Liver (tissue), 3 donors: Measurements from ENCODE around the gene ZNF729.

Experiments used
- EGR1 ChIP-seq, 2 donors: IDR thresholded peaks; 2 replicates each; pipeline ENCODE4 v1.6.1; 2016 to 2018; ENCODE audit warnings: antibody characterized with exemption in 2 of 2, low read depth in 2 of 2
- MAX ChIP-seq: IDR thresholded peaks from 2 replicates; pipeline ENCODE4 v1.6.1; 2016; ENCODE audit warnings: antibody characterized with exemption
- RAD21 ChIP-seq, 2 donors: IDR thresholded peaks; 2 replicates each; pipeline ENCODE4 v1.6.1; 2016; ENCODE audit warnings: antibody characterized with exemption in 2 of 2, mild to moderate bottlenecking in 2 of 2
- RXRA ChIP-seq, 2 donors: IDR thresholded peaks; 2 replicates each; pipeline ENCODE4 v1.6.1; 2017 to 2018; ENCODE audit warnings: antibody characterized with exemption in 2 of 2, mild to moderate bottlenecking in 1 of 2
- SP1 ChIP-seq: IDR thresholded peaks from 2 replicates; pipeline ENCODE4 v1.6.1; 2018; ENCODE audit warnings: antibody characterized with exemption, mild to moderate bottlenecking
- TAF1 ChIP-seq: conservative IDR thresholded peaks from 2 replicates; pipeline ENCODE4 v1.6.1; 2016; ENCODE audit warnings: antibody characterized with exemption, mild to moderate bottlenecking
- TF ChIP-seq, protein P1 (sequence below): fragments of 150-350 bp; IDR thresholded peaks from 2 replicates; pipeline ENCODE4 v1.5.1; 2017; ENCODE audit warnings: improper control_type of control experiment, low read depth, low read length; ENCODE audit not compliant: missing input control
- TF ChIP-seq, protein P2 (sequence below): IDR thresholded peaks from 2 replicates; pipeline ENCODE4 v1.6.1; 2016; ENCODE audit warnings: antibody characterized with exemption
- TF ChIP-seq, protein P3 (sequence below): IDR thresholded peaks from 2 replicates; pipeline ENCODE4 v1.6.1; 2016; ENCODE audit warnings: antibody characterized with exemption, mild to moderate bottlenecking
- donor health status: healthy.
- donor health status: healthy.

DNA sequence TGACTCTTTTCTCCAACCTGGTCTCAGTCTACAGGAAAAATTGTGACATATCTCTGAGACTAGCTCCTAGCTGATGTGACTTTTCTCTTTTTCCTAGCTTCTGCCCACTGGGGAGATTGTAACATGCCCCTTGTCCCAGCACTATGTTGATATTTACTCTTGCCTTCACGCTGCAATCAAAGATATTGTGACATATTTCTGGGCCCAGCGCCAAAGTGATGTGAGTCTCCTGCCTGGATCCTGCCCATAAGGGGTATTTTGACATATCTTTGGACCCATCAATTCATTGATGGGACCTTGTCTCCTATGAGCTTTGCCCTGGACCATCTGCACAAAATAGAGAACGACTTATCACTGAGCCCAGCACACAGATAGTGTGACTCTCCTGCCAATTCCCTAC, 41.1 kb downstream of the ZNF729 start:
- TF ChIP-seq, protein P1, sequence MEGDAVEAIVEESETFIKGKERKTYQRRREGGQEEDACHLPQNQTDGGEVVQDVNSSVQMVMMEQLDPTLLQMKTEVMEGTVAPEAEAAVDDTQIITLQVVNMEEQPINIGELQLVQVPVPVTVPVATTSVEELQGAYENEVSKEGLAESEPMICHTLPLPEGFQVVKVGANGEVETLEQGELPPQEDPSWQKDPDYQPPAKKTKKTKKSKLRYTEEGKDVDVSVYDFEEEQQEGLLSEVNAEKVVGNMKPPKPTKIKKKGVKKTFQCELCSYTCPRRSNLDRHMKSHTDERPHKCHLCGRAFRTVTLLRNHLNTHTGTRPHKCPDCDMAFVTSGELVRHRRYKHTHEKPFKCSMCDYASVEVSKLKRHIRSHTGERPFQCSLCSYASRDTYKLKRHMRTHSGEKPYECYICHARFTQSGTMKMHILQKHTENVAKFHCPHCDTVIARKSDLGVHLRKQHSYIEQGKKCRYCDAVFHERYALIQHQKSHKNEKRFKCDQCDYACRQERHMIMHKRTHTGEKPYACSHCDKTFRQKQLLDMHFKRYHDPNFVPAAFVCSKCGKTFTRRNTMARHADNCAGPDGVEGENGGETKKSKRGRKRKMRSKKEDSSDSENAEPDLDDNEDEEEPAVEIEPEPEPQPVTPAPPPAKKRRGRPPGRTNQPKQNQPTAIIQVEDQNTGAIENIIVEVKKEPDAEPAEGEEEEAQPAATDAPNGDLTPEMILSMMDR: no peak
- TF ChIP-seq RXRA (IDR thresholded peaks at IDR 0.05) (no peak), MAX (no peak), EGR1 (IDR thresholded peaks at IDR 0.05; ENCODE audit: low read depth in 2 of 2) (no peak), SP1 (no peak), RAD21 (IDR thresholded peaks at IDR 0.05) (no peak), TAF1 (no peak)
- TF ChIP-seq, protein P2, sequence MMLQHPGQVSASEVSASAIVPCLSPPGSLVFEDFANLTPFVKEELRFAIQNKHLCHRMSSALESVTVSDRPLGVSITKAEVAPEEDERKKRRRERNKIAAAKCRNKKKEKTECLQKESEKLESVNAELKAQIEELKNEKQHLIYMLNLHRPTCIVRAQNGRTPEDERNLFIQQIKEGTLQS: no peak
- TF ChIP-seq, protein P3, sequence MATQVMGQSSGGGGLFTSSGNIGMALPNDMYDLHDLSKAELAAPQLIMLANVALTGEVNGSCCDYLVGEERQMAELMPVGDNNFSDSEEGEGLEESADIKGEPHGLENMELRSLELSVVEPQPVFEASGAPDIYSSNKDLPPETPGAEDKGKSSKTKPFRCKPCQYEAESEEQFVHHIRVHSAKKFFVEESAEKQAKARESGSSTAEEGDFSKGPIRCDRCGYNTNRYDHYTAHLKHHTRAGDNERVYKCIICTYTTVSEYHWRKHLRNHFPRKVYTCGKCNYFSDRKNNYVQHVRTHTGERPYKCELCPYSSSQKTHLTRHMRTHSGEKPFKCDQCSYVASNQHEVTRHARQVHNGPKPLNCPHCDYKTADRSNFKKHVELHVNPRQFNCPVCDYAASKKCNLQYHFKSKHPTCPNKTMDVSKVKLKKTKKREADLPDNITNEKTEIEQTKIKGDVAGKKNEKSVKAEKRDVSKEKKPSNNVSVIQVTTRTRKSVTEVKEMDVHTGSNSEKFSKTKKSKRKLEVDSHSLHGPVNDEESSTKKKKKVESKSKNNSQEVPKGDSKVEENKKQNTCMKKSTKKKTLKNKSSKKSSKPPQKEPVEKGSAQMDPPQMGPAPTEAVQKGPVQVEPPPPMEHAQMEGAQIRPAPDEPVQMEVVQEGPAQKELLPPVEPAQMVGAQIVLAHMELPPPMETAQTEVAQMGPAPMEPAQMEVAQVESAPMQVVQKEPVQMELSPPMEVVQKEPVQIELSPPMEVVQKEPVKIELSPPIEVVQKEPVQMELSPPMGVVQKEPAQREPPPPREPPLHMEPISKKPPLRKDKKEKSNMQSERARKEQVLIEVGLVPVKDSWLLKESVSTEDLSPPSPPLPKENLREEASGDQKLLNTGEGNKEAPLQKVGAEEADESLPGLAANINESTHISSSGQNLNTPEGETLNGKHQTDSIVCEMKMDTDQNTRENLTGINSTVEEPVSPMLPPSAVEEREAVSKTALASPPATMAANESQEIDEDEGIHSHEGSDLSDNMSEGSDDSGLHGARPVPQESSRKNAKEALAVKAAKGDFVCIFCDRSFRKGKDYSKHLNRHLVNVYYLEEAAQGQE: no peak
